Astrocyte (in vitro differentiated cells and primary cell): ENCODE data around the gene WNT9A. TPM values are rescaled to one million over a fixed set of nuclear protein-coding genes. Genes with fewer than 3 reads are reported as not detected.

Experiments
- DNase-seq: peaks from one replicate; pipeline ENCODE4 v3.0.0-alpha.2; 2010; ENCODE audit warnings: low read depth
- FAIRE-seq: peaks from 2 replicates; lab custom pipeline; 2011; peaks lifted over from hg19 to GRCh38; lab: Jason Lieb, UNC
- H2AFZ ChIP-seq: 2 replicates; pipeline ENCODE4 v1.6.0; 2012; ENCODE audit warnings: low read depth, low read length, inconsistent platforms
- H3K27ac ChIP-seq: 2 replicates; pipeline ENCODE4 v1.5.1; 2011; ENCODE audit warnings: low read depth, low read length, inconsistent platforms
- H3K27me3 ChIP-seq: 2 replicates; pipeline ENCODE4 v1.6.0; 2011; ENCODE audit warnings: low read length, inconsistent platforms; ENCODE audit not compliant: insufficient read depth
- H3K36me3 ChIP-seq: 2 replicates; pipeline ENCODE4 v1.5.1; 2011; ENCODE audit warnings: low read length, inconsistent platforms; ENCODE audit not compliant: insufficient read depth
- H3K4me1 ChIP-seq: 2 replicates; pipeline ENCODE4 v1.5.1; 2011; ENCODE audit warnings: low read length, inconsistent platforms; ENCODE audit not compliant: insufficient read depth
- H3K4me2 ChIP-seq: 2 replicates; pipeline ENCODE4 v1.6.0; 2012; ENCODE audit warnings: low read length, inconsistent platforms
- H3K4me3 ChIP-seq: 2 replicates; pipeline ENCODE4 v1.5.1; 2011; ENCODE audit warnings: low read depth, mild to moderate bottlenecking, low read length, inconsistent platforms; ENCODE audit not compliant: insufficient read depth
- H3K79me2 ChIP-seq: 2 replicates; pipeline ENCODE4 v1.6.0; 2012; ENCODE audit warnings: mild to moderate bottlenecking, low read length, inconsistent platforms; ENCODE audit not compliant: insufficient read depth
- H3K9ac ChIP-seq: 2 replicates; pipeline ENCODE4 v1.6.0; 2012; ENCODE audit warnings: mild to moderate bottlenecking, low read length, inconsistent platforms
- H3K9me3 ChIP-seq: 2 replicates; pipeline ENCODE4 v1.5.1; 2012; ENCODE audit warnings: low read depth, mild to moderate bottlenecking, low read length, inconsistent platforms; ENCODE audit not compliant: insufficient read depth
- H4K20me1 ChIP-seq: 2 replicates; pipeline ENCODE4 v1.6.0; 2012; ENCODE audit warnings: low read length, inconsistent platforms; ENCODE audit not compliant: insufficient read depth
- H3K27ac Mint-ChIP-seq: one replicate; pipeline ENCODE4 v1.8.0; 2021; ENCODE audit warnings: mild to moderate bottlenecking, mixed read lengths; ENCODE audit not compliant: unreplicated experiment
- H3K27me3 Mint-ChIP-seq: one replicate; pipeline ENCODE4 v1.8.0; 2021; ENCODE audit warnings: low read depth, mixed read lengths; ENCODE audit not compliant: unreplicated experiment
- H3K36me3 Mint-ChIP-seq: one replicate; pipeline ENCODE4 v1.8.0; 2021; ENCODE audit warnings: low read depth, mixed read lengths; ENCODE audit not compliant: unreplicated experiment
- H3K4me1 Mint-ChIP-seq: one replicate; pipeline ENCODE4 v1.8.0; 2021; ENCODE audit warnings: low read depth, mixed read lengths; ENCODE audit not compliant: unreplicated experiment
- H3K4me3 Mint-ChIP-seq: one replicate; pipeline ENCODE4 v1.8.0; 2021; ENCODE audit warnings: mild to moderate bottlenecking, moderate library complexity, mixed read lengths; ENCODE audit not compliant: unreplicated experiment
- H3K9me3 Mint-ChIP-seq: one replicate; pipeline ENCODE4 v1.8.0; 2021; ENCODE audit warnings: mild to moderate bottlenecking, mixed read lengths; ENCODE audit not compliant: unreplicated experiment
- CTCF ChIP-seq: IDR thresholded peaks from 2 replicates; pipeline ENCODE4 v1.5.1; 2011; ENCODE audit warnings: low read depth, mild to moderate bottlenecking, inconsistent platforms, low read length, moderate library complexity; ENCODE audit not compliant: insufficient read depth
- EZH2 ChIP-seq: IDR thresholded peaks from 2 replicates; pipeline ENCODE4 v1.6.1; 2012; ENCODE audit warnings: mild to moderate bottlenecking, low read length, inconsistent platforms; ENCODE audit not compliant: insufficient read depth
- total RNA-seq: library from RNA; stranded (reverse); gene quantifications from 2 replicates; pipeline ENCODE4 v1.2.1, GENCODE V29; 2021

The WNT9A gene
- total RNA-seq, 1 donor from 2014 or later = 4.1 TPM

DNA sequence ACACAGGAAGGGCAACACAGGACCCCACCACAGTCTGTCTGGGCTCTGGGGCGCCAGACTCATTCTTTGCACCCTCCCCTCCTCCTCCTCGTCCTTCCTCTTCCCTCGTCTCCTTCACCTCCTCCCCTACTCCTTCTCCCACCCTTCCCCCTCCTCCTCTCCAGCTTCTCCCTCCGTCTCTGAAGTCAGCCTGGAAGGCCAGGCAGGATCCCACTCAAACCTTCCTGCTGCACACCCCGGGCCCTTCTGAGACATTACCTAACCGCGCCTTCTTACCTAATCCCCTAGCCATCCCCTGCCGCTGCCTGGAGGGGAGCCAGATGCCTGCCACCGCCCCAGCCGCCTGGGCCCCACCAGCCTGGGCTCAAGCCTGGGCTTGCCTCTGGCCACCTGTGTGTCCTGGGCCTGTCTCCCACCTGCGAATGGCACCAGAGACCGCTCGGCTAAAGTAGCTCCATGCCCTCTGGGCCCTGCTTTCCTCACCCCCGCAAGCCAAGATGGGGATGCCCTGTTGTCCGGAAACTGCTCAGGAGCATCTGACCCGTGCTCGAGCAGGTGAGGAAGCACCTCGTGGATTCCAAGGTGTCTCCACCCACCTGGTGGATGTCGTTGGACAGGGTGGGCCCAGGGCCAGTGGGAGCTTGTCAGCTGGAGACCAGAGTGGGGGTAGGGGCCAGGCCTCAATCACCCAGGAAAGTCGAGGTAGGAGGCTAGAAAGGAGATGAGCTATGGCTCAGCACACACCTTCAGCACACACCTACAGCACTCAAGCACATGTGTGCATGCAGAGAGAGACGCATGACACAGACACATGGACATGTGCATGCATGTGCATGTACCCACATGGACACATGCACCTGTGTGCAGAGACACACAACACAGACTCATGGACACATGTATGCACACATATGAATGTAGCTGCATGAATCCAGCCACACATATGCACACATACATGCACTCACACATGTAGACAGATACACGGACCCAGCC, 31.9 kb downstream of the WNT9A start:
- FAIRE-seq = no peak
- Mint-ChIP-seq H3K9me3 (no peaks in the 10 kb centered on the region), H3K4me3 (no peak overlapping the region)

DNA sequence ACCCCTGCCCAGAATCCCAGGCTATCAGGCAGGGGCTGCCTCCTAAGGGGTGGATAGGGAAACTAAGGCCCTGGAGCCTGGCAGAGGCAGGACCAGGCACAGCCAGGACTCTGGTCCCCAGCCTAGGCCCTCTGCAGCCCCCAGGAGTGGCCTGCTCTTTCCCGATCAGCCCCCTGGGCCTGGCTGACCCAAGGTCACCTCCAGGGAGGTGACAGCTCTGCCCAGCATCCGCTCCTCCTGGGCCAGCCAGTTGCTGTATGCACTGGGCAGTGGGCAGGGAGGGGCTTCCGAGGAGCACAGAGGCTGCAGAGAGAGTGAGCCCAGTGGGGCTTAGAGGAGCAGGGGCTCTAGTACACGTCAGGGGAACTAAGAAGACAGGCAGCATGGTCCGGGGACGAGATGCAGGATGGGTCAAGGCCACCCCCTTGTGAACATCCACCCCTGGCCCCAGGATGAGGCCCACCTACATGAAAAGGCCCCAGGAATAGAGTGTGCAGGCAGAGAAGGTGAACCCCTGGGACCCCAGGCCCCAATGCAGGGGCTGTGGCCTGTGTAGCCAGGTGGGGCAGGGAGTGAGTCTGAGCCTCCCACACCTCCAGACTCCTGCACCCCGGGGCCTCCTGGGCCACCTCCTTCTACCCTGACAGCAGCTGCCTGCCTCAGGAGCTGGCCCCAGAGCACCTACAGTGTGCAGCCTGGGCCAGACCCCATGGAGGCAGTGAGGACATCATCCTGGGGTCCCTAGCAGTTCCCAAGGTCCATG, 32.8 kb downstream of the WNT9A start:
- H3K4me2 ChIP-seq = no peak overlapping the region
- FAIRE-seq (no peak), DNase-seq (no peak)
- no peaks in the 10 kb centered on the region for H3K36me3 ChIP-seq
- no peak overlapping the region for H3K9ac ChIP-seq
- no peak overlapping the region for H3K4me3 Mint-ChIP-seq
- no peak overlapping the region for H2AFZ ChIP-seq
- no peak overlapping the region for H3K4me3 ChIP-seq
- no peaks in the 10 kb centered on the region for H3K36me3 Mint-ChIP-seq
- H3K27ac Mint-ChIP-seq = no peak overlapping the region
- peaks cover 5% of the 10 kb centered on the region for H3K27me3 Mint-ChIP-seq
- peaks cover 2% of the 10 kb centered on the region for H3K4me1 ChIP-seq
- no peaks in the 10 kb centered on the region for H4K20me1 ChIP-seq
- H3K9me3 ChIP-seq = no peaks in the 10 kb centered on the region
- TF ChIP-seq CTCF (no peak), EZH2 (no peak)
- no peaks in the 10 kb centered on the region for H3K9me3 Mint-ChIP-seq
- peaks cover 13% of the 10 kb centered on the region for H3K4me1 Mint-ChIP-seq
- no peaks in the 10 kb centered on the region for H3K79me2 ChIP-seq
- H3K27ac ChIP-seq = no peak overlapping the region
- peaks cover 2% of the 10 kb centered on the region for H3K27me3 ChIP-seq

More for the DNA sequence above, 31.9 kb downstream of the WNT9A start:
- DNase-seq = no peak
- Histone ChIP-seq H3K9me3 (no peaks in the 10 kb centered on the region), H3K4me1 (peaks cover 2% of the 10 kb centered on the region), H4K20me1 (no peaks in the 10 kb centered on the region), H3K4me3 (no peak overlapping the region), H3K79me2 (no peaks in the 10 kb centered on the region), H2AFZ (no peak overlapping the region), H3K36me3 (no peaks in the 10 kb centered on the region), H3K4me2 (no peak overlapping the region), H3K27ac (no peak overlapping the region), H3K27me3 (peaks cover 2% of the 10 kb centered on the region), H3K9ac (no peak overlapping the region)
- Mint-ChIP-seq H3K36me3 (no peaks in the 10 kb centered on the region), H3K4me1 (peaks cover 11% of the 10 kb centered on the region), H3K27ac (no peak overlapping the region), H3K27me3 (peaks cover 5% of the 10 kb centered on the region)
- no peak for TF ChIP-seq EZH2
